HL-60/S4 treated with phorbol 12-myristate 13-acetate at 8.2 ng/mL for 4 days and 3 days (cell line): ENCODE data around the gene SYNGR1.

Experiments
- in situ Hi-C: fragments of 300-500 bp; cut with MboI; formaldehyde crosslinking; loops from 2 replicates; pipeline ENCODE4 v1.15.0; 2022; ENCODE audit warnings: low sequenced_read_pairs

Gene SYNGR1

GRCh38 chr22:39368461-39368911 is 18.7 kb downstream of the SYNGR1 start:
- in situ Hi-C loops = no loop called here

GRCh38 chr22:39369186-39369585 is 19.4 kb downstream of the SYNGR1 start:
- in situ Hi-C loops = no loop called here

DNA sequence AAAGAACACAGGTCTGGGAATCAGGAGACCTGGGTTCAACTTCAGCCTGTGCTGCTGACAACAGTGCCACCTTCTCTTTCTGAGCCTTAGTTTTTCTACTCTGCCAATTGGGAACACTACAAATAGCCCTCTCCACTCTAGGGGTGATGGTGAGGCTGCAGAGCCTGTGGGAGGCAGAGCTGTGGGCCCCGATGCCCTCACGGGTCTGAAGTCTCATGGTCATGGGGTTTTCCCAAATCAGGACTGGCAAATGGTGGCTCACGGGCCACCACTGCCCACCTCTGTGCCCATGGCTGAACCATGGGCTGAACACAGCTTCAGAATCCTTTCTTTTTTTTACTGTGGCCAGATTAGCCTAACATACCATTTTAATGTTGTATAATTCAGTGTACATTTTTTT is 19.8 kb downstream of the SYNGR1 start:
- in situ Hi-C loops = no loop called here

GRCh38 chr22:39371732-39372131 is 21.9 kb downstream of the SYNGR1 start:
- in situ Hi-C loops = no loop called here

DNA sequence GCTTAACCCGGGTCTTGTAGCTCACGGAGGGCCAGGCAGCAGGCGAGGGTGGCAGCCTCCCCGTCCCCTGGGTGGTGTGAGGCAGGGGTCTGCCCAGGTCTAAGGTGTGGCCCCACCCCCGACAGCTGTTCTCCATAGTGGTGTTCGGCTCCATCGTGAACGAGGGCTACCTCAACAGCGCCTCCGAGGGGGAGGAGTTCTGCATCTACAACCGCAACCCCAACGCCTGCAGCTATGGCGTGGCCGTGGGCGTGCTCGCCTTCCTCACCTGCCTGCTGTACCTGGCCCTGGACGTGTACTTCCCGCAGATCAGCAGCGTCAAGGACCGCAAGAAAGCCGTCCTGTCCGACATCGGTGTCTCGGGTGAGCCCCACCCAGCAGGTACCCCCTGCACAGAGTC is 24.4 kb downstream of the SYNGR1 start:
- in situ Hi-C loops = no loop called here

GRCh38 chr22:39374801-39375200 is 25.0 kb downstream of the SYNGR1 start:
- in situ Hi-C loops = no loop called here

GRCh38 chr22:39375646-39376045 is 25.9 kb downstream of the SYNGR1 start:
- in situ Hi-C loops = no loop called here

DNA sequence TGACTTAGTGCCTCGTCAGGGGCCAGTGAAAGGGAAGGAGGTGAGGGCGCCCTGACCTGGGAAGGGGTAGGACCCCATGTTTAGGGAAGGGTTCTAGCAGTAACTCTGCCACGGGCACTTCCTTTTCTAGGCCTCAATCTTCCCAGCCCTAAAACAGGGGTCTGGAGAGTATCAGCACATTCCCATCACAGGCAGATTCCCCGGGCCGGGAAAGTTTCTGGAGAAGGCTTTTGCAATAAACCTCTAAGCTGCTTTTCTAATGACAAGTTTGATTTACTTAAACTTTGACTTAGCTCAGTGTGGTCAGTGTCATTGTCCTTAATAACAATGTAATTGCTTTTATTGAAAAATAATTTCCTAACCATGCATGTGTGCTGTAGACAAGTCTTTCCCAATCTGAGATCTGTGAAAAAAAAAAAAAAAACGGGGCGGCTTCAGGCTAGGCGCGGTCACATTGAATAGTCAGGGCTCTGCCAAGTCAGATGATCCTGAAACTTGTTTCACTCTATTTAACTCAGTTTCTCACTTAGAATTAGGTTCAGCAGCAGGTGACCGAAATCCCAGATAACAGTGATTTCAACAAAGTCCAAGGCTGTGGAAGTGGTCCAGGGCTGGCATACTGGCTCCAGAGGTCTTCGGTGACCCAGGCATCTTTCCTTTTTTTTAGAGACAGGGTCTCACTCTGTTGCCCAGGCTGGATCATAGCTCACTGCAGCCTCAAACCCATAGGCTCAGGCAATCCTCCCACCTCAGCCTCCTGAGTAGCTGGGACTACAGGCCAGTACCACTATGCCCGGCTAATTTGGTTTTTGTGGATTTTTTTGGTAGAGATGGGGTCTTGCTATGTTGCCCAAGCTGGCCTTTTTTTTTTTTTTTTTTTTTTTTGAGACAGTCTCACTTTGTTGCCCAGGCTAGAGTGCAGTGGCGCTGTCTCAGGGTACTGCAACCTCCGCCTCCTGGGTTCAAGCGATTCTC is 30.3 kb downstream of the SYNGR1 start:
- in situ Hi-C loops = no loop called here

DNA sequence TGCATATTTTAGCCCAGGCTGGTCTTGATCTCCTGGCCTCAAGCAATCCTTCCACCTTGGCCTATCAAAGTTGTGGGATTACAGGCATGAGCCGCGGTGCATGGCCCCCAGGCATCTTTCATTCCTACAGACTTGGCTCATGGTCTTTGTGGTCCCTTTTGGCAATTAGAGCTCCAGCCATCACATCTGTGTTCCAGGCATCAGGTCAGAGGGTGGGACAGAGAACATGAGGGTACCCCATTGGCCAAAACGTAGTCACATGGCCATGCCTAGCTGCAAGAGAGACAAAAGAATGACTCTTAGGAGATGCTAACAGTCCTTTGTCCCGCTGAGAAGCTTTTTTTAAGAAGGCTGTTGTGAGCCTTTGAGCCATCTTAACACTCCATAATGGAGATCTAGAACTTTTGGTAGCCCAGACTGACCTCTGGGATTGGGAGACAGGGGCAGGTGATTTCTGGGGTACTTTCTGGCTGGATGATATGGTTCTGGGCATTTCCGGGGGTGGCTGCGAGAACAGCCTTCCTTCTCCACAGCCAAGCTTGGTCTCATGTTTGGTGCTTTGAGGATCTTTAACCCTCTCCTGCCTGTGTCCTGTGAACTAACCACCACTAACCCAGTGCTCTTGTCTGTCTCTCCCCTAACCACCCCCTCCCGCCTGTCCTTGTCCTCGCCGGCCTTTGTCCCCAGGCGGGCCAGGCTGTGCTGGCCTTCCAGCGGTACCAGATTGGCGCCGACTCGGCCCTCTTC is 31.4 kb downstream of the SYNGR1 start:
- in situ Hi-C loops = no loop called here

DNA sequence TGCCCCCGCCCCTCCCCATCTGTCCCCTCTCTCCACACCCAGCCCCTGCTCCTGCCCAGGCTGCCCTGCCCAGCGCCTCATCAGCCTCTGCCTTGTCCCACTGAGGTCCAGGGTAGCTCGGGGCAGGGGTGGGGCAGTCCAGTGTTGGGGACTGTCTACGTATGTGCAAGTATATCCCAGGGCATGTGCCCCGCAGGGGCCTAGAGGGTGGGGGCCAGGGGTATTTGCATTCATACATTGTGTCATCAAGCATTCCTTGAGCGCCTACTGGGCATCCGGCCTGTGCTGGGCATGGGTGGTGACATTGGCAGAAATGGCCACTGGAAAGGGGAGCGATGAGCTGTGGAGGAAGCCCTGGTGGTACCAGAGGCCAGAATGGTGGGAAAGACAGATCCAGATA is 32.1 kb downstream of the SYNGR1 start:
- in situ Hi-C loops = no loop called here

DNA sequence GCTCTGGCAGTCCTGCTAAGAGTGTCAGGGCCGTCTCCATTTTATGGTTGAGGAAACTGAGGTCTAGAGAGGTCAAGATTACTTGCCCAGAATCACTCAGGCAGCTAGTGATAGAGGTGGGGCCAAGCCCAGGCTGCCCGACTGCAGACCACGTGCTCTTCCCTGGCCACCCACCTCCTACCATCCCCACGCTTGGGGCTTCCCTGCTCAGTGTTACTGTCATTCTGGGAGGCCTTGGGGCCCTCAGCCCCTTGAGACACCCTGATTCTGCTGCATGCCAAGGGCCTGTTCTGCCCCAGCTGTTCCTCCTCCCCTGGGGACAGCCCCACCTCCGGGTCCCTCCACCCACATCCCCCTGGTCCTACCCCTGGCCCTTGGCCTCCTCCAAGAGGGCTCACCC is 32.6 kb downstream of the SYNGR1 start:
- in situ Hi-C loops = no loop called here

GRCh38 chr22:39383841-39384625 is 34.2 kb downstream of the SYNGR1 start:
- in situ Hi-C loops = no loop called here

GRCh38 chr22:39384750-39385480 is 35.1 kb downstream of the SYNGR1 start:
- in situ Hi-C loops = no loop called here

DNA sequence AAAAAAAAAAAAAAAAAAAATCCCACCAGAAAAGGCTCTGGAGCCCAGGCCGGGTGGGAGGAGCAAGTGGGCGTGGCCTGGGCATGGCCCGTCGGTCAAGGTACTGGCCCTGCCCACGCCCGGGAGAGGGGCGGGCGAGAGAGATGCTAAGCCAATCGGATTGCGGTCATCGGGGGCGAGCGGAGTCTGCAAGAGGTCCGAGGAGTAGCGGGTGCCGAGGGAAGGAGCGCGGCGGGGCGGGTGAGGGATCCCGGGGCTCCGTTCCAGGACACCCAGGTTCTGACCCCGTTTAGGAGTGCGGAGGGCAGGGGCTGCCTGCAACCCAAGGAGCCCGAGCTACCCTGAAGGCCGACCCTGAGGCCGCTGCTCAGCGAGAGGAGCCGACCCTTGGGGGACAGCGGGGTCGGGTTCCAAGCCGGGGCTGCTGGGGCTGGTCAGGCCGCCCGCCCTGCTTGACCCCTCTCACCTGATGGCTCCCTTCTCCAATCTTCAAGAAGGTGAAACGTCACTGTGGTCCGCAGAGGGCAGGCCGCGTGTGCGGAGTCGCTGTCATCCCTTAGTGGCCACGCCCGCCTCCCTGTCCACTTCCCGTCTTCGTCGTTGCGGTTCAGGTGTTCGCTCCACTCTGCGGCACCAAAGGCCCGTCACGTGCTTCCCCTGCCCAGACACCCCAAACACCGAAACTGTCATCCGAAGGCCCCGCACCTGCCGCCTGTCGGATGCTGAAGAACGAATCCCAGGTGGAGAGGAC is 38.6 kb downstream of the SYNGR1 start:
- in situ Hi-C loops = no loop called here

- in situ Hi-C loops = no loop called here
These were observed 39.6 kb downstream of the SYNGR1 start for GRCh38 chr22:39389420-39389819.

DNA sequence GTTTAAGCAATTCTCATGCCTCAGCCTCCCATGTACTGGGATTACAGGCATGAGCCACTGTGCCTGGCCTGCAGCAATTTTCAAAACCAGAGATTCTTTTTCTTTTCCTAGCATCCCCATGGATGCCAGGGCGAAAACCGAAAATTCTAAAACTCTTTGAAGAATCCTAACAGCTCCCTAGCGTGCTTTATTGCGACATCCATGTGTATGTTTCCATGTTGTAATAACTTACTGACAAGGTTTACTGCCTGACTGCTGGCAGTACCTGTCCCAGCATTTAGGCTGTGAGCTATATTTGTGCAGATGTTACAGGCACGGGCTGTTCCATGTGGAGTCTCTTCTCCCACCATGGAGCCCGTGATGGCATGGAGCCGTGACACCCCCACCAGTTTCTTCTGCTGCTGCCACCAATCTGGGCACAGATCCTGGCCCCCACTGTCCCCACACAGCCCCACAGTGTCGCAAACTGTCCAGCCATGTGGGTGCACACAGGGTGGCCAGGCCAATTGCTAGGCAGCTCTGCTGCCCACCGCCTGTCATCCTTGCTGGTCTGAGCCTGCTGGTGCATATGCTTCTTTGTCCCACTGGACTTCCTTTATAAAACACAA is 42.7 kb downstream of the SYNGR1 start:
- in situ Hi-C loops = no loop called here

DNA sequence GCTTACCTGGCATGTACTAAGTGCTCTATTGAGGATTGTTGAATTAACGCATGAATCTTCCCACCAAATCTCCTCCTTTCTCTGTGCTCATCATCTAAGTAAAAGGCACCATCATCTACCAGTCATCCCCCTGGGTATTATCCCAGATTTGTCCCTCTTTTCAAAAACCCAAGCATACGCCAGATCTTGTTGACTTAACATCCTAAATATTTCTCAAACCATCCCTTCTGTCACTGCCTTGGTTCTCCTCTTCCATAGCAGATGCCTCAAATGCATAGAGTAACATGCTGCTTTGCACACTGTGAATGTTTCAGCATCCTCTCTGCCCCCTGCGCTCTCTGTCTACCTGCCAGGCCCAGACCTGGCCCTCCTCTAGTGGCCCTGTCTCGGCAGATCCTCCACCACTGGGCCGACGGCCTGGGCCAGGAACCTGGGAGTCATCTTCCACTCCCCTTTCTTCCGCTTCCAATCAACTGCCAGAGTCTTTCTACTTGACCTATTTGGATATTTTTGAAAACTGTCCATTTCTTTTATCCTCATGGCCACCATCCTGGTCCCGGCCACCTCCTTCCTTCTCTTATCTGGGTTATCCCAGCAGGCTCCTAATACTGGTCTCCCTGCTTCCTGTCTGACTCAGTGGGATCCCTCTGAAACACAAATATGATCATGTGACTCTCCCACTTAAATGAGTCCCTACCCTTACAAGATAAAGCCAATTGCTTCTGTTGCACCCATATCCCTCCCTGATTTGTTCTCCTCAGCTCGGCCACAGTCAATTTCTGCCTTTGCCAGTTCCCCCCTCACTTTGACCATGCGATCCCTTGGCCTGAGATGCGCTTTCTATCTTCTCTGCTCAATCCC is 46.4 kb downstream of the SYNGR1 start:
- in situ Hi-C loops = no loop called here

DNA sequence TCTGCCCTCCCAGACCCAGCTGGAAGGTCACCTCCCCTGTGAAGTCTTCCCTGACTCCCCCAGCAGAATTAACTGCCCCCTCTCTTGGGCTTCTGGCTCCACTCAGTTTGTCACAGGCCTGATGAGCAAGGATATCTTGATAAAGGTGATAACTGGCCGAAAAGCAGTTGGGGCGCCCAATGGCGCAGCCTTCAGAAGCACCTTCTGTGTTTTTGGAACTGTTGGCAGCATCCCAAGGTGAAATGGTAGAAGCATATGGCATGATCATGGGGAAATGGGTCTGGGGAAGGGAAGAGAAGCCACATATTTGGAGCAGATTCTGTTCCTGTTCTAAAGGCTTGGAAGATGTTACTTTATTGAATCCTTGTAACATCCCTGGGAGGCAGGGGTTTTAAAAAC is 47.0 kb downstream of the SYNGR1 start:
- in situ Hi-C loops = no loop called here

- in situ Hi-C loops = no loop called here
These were observed 51.5 kb downstream of the SYNGR1 start for GRCh38 chr22:39401301-39401631.
